ENCODE data around the gene PHF1. TPM values are rescaled to one million over a fixed set of nuclear protein-coding genes. Genes with fewer than 3 reads are reported as not detected.
A peak's percentile ranks its signal among the peaks of the same experiment; 100 is the strongest.

The PHF1 gene
- polyA plus RNA-seq, 1 experiment = 54.6 TPM

DNA sequence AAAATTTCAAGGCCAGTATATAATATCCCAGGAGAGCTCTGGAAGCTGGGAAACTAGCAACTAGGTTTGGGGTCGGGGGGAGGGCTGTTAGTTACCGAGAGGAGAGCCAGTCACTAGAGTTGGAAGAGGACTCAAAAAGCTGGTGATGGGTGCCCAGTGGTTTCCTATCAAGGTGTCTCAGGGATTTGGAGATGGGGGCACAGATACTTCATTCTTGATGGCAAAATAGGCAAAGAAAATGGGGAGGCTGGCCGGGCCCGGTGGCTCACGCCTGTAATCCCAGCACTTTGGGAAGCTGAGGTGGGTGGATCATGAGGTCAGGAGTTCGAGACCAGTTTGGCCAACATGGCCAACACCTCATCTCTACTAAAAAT, 805 bp downstream of the PHF1 start:
- Histone ChIP-seq H3K4me3 (ENCODE audit: low read depth, low read length) (peak overlapping the region; percentile 62), H3K36me3 (ENCODE audit: control insufficient read depth, insufficient read depth, low read length) (peaks cover 25% of the 10 kb centered on the region), H3K27me3 (ENCODE audit: control insufficient read depth, insufficient read depth, low read length) (no peaks in the 10 kb centered on the region)
- ChIA-PET CTCF (interaction anchor here (0.7 kb wide), 1 partner anchor 15 kb away, joined by 3 read pairs; no protein-coding TSS in a partner anchor), POLR2A (no interaction called here)
- DNase-seq (ENCODE audit: low read depth) = no peak
- TF ChIP-seq, protein P1, sequence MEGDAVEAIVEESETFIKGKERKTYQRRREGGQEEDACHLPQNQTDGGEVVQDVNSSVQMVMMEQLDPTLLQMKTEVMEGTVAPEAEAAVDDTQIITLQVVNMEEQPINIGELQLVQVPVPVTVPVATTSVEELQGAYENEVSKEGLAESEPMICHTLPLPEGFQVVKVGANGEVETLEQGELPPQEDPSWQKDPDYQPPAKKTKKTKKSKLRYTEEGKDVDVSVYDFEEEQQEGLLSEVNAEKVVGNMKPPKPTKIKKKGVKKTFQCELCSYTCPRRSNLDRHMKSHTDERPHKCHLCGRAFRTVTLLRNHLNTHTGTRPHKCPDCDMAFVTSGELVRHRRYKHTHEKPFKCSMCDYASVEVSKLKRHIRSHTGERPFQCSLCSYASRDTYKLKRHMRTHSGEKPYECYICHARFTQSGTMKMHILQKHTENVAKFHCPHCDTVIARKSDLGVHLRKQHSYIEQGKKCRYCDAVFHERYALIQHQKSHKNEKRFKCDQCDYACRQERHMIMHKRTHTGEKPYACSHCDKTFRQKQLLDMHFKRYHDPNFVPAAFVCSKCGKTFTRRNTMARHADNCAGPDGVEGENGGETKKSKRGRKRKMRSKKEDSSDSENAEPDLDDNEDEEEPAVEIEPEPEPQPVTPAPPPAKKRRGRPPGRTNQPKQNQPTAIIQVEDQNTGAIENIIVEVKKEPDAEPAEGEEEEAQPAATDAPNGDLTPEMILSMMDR (IDR thresholded peaks at IDR 0.05; ENCODE audit: insufficient read depth, low read depth, low read length) = no peak

DNA sequence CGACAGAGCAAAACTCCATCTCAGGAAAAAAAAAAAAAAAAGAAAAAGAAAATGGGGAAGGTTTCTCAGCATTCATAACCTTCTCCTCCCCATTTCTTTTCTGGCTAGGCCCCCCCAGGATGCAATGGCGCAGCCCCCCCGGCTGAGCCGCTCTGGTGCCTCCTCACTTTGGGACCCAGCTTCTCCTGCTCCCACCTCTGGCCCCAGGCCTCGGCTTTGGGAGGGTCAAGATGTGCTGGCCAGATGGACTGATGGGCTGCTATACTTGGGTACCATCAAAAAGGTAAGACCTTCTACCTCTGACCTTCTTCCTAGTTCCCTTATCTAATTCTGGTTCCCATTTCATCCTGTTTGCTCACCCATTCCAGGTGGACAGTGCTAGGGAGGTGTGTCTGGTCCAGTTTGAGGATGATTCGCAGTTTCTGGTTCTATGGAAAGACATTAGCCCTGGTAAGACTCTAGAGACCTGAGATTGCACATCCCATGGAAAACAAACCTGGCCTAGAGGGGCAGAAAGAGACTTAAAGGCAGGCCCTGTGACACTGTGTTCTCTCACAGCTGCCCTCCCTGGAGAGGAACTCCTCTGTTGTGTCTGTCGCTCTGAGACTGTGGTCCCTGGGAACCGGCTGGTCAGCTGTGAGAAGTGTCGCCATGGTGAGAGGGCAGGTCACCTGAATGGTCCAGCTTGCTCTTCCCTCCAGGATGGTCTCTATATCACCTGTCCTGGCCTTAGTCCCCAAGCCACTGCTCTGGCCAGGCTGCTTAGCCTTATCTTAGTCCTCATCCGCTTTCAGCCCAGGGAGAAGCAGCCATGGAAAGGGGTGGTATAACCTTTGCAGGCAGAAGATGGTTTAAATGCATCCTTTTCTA, 1.6 kb downstream of the PHF1 start:
- no peak for DNase-seq (ENCODE audit: low read depth)
- POLR2A ChIA-PET = no interaction called here
- Histone ChIP-seq H3K4me3 (ENCODE audit: low read depth, low read length) (no peak overlapping the region), H3K27me3 (ENCODE audit: control insufficient read depth, insufficient read depth, low read length) (no peaks in the 10 kb centered on the region), H3K36me3 (ENCODE audit: control insufficient read depth, insufficient read depth, low read length) (peaks cover 25% of the 10 kb centered on the region)
- CTCF ChIA-PET = interaction anchor here (0.7 kb wide), 1 partner anchor 14 kb away, joined by 3 read pairs; no protein-coding TSS in a partner anchor
- TF ChIP-seq, protein P1 (IDR thresholded peaks at IDR 0.05; ENCODE audit: insufficient read depth, low read depth, low read length) = no peak

DNA sequence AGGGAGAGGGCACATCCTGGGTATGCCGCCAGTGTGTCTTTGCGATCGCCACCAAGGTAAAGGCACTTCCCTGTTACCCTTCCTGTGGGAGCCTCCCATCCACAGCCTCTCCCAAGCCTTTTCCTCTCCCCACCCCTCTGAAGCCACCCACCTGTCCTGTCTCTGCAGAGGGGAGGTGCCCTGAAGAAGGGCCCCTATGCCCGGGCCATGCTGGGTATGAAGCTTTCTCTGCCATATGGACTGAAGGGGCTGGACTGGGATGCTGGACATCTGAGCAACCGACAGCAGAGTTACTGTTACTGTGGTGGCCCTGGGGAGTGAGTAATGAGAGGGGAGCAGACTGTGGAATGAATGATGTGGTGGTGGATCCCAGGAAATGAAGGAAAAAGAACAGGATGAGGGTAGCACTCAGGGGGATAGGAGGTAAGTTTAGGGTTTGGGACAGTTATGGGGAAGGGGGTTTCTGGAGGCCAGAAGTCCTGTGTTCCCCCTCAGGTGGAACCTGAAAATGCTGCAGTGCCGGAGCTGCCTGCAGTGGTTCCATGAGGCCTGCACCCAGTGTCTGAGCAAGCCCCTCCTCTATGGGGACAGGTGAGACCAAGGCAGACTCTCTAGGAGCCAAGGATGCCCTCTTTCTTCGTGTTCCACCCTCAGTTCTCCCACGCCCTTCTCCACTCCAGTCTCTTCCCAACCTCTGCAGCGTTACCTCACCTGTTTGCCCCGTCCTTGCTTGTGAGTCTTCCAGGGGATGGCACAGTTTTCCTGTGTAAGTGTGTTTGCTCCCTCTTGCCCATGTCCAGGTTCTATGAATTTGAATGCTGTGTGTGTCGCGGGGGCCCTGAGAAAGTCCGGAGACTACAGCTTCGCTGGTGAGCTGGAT, 2.7 kb downstream of the PHF1 start:
- no peak for DNase-seq (ENCODE audit: low read depth)
- Histone ChIP-seq H3K27me3 (ENCODE audit: control insufficient read depth, insufficient read depth, low read length) (no peaks in the 10 kb centered on the region), H3K36me3 (ENCODE audit: control insufficient read depth, insufficient read depth, low read length) (peaks cover 25% of the 10 kb centered on the region), H3K4me3 (ENCODE audit: low read depth, low read length) (no peak overlapping the region)
- POLR2A ChIA-PET = no interaction called here
- TF ChIP-seq, protein P1 (IDR thresholded peaks at IDR 0.05; ENCODE audit: insufficient read depth, low read depth, low read length) = no peak
- CTCF ChIA-PET = no interaction called here

DNA sequence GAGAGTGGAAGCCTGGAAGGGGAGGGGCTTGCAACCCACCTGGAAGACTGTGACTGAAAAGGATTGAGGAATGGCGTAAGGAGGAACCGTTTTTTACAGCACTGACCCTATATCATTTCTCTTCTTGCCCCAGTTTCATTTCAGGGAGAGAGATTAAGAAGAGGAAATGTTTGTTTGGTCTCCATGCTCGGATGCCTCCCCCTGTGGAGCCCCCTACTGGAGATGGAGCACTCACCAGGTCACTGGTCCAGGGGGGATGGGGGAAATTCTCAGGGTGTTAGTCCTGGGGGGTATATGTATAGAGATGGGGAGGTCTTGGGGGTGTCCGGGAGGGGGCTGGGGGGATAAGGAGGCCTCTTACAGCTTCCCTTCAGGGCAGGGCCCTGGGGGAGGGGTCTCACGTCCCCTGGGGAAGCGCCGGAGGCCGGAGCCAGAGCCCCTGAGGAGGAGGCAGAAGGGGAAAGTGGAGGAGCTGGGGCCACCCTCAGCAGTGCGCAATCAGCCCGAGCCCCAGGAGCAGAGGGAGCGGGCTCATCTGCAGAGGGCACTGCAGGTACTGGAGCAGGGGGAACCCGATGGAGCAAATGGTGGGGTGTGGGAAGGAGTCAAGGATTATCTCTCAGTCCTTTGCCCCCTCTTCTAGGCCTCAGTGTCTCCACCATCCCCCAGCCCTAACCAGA, 3.9 kb downstream of the PHF1 start:
- POLR2A ChIA-PET = no interaction called here
- DNase-seq (ENCODE audit: low read depth) = no peak
- TF ChIP-seq, protein P1 (IDR thresholded peaks at IDR 0.05; ENCODE audit: insufficient read depth, low read depth, low read length) = peak; percentile 53
- H3K36me3 ChIP-seq (ENCODE audit: control insufficient read depth, insufficient read depth, low read length) = peaks cover 25% of the 10 kb centered on the region
- CTCF ChIA-PET = interaction anchor here (0.8 to 1.6 kb wide), 4 partner anchors 11 to 165 kb away, joined by 3 to 4 read pairs (median 3); partner anchors contain the start of genes PFDN6 and WDR46
- H3K27me3 ChIP-seq (ENCODE audit: control insufficient read depth, insufficient read depth, low read length) = no peaks in the 10 kb centered on the region
- no peak overlapping the region for H3K4me3 ChIP-seq (ENCODE audit: low read depth, low read length)

All from BJ (cell line).